Body of pancreas (tissue), 4 donors: Measurements from ENCODE around the gene MAGI3.

ENCODE experiments used
- POLR2A ChIP-seq, 3 donors: fragments of 450-650 bp; IDR thresholded peaks; one replicate each; pipeline ENCODE4 v1.6.1; 2016; ENCODE audit warnings: antibody characterized with exemption in 3 of 3, mild to moderate bottlenecking in 2 of 3
- TF ChIP-seq, protein P1 (sequence below), 7 experiments: fragments of 450-650 bp in 4 of 7; fragments of 200-600 bp in 3 of 7; sonication (generic) in 3 of 7; IDR thresholded peaks; one replicate each; pipeline ENCODE4 v1.5.1; 2016 to 2019; ENCODE audit warnings: antibody characterized with exemption in 7 of 7

DNA sequence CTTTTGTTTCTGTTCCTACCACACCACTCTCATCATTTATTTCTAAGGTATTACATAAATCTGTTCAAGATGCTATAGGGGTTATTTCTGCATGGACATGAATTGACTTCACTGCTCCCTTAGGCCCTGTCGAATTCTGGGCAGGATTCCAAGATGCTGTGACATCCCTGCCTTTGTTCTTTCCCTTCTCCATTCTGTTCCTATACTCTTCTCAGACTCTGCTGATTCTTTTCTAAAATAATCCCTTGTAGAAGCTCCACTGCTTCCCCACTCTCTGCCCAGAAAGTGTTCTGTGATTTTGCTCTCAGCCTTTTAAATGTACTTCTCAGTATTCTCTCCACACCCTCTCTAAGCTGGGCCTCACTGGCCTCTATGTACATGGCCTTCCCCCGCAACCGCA, 269.8 kb downstream of the MAGI3 start:
- no peak for TF ChIP-seq POLR2A (IDR thresholded peaks at IDR 0.05)
- TF ChIP-seq, protein P1, sequence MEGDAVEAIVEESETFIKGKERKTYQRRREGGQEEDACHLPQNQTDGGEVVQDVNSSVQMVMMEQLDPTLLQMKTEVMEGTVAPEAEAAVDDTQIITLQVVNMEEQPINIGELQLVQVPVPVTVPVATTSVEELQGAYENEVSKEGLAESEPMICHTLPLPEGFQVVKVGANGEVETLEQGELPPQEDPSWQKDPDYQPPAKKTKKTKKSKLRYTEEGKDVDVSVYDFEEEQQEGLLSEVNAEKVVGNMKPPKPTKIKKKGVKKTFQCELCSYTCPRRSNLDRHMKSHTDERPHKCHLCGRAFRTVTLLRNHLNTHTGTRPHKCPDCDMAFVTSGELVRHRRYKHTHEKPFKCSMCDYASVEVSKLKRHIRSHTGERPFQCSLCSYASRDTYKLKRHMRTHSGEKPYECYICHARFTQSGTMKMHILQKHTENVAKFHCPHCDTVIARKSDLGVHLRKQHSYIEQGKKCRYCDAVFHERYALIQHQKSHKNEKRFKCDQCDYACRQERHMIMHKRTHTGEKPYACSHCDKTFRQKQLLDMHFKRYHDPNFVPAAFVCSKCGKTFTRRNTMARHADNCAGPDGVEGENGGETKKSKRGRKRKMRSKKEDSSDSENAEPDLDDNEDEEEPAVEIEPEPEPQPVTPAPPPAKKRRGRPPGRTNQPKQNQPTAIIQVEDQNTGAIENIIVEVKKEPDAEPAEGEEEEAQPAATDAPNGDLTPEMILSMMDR (IDR thresholded peaks at IDR 0.05): no peak
